Measurements from ENCODE around the gene SERPINA12. TPM values are rescaled to one million over a fixed set of nuclear protein-coding genes. Genes with fewer than 3 reads are reported as not detected.

Gene SERPINA12
- total RNA-seq, 1 experiment from 2014 or later: not detected

GRCh38 chr14:94491511-94491910 is 17.8 kb downstream of the SERPINA12 start:
- H3K9me2 ChIP-seq (ENCODE audit: insufficient read depth): no peaks in the 10 kb centered on the region
- no peak overlapping the region for H3K27ac ChIP-seq (ENCODE audit: low read depth, low read length)
- no peak for DNase-seq (ENCODE audit: low read depth, low spot score)
- peaks cover 40% of the 10 kb centered on the region; the same call in 1 of the 2 replicates for H3K27me3 ChIP-seq (ENCODE audit: insufficient read depth, low read length)
- ATAC-seq: no peak
- no peak overlapping the region for H3K4me2 ChIP-seq (ENCODE audit: low read length)
- no peaks in the 10 kb centered on the region for H3K36me3 ChIP-seq (ENCODE audit: control insufficient read depth in 1 of 2, insufficient read depth in 2 of 2, low read length in 2 of 2)
- RAD21 ChIA-PET (ENCODE audit: low non-redundant PET in 1 of 2, low total read pairs in 2 of 2, uncharacterized antibody in 2 of 2, unreplicated experiment in 2 of 2): no interaction called here
- H3K9me3 ChIP-seq (ENCODE audit: control insufficient read depth in 1 of 2, insufficient read depth in 1 of 2, low read depth in 1 of 2, low read length in 2 of 2): no peaks in the 10 kb centered on the region
- no peaks in the 10 kb centered on the region for H3K79me2 ChIP-seq (ENCODE audit: insufficient read depth, low read length)
- H3K9ac ChIP-seq (ENCODE audit: low read length): no peak overlapping the region
- TF ChIP-seq SP1 (IDR thresholded peaks at IDR 0.05; ENCODE audit: low read depth) (no peak), EGR1 (IDR thresholded peaks at IDR 0.05; ENCODE audit: low read depth) (no peak), REST (IDR thresholded peaks at IDR 0.05; ENCODE audit: low read depth) (no peak)
- H3K4me1 ChIP-seq (ENCODE audit: control insufficient read depth in 1 of 2, insufficient read depth in 2 of 2, low read length in 2 of 2): peaks cover 0 to 5% of the 10 kb centered on the region in 2 experiments; a peak in 1 of 4 replicates
- no peak overlapping the region for H2AFZ ChIP-seq (ENCODE audit: low read depth, low read length, poor library complexity, severe bottlenecking)
- CTCF ChIA-PET: no interaction called here
- intact Hi-C loops (cut with micrococcal nuclease): no loop called here
- H4K20me1 ChIP-seq (ENCODE audit: insufficient read depth): no peaks in the 10 kb centered on the region
- no TSS peak for BruUV-seq (replicated peaks)
- POLR2A ChIA-PET: no interaction called here
- no peak overlapping the region for H3K4me3 ChIP-seq (replicated peaks in 1 of 2; ENCODE audit: low read depth in 1 of 2, low read length in 2 of 2)

DNA sequence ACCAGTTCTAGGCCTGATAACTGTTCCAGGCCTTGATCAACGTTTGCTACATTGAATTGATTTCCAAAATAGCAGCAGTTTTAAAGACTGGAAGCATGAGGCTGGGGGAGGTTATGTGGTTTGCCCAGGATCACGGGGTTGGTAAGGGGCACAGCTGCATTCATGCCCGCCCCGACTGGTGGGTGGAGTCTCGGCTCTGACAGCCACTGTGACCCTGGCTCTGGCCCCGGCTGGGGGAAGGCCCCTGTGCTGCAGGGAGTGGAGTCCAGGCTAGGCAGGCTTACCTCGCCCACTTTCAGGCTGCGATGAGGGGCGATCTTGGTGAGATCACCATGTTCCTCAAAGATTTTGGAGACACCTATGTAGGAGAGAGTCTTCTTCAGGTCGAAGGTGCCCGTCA is 19.9 kb downstream of the SERPINA12 start:
- TF ChIP-seq POLR2A (IDR thresholded peaks at IDR 0.05; ENCODE audit: borderline replicate concordance, extremely low read depth, insufficient read depth, insufficient read length) (no peak), REST (IDR thresholded peaks at IDR 0.05; ENCODE audit: low read depth) (no peak), ZFX (IDR thresholded peaks at IDR 0.05) (no peak), FOSL1 (IDR thresholded peaks at IDR 0.05; ENCODE audit: low read depth) (no peak), JUND (IDR thresholded peaks at IDR 0.05) (no peak), ELF1 (IDR thresholded peaks at IDR 0.05; ENCODE audit: borderline replicate concordance, low read depth) (no peak), EZH2phosphoT487 (IDR thresholded peaks at IDR 0.05; ENCODE audit: borderline replicate concordance) (no peak)
- Histone ChIP-seq H3K9me3 (ENCODE audit: control insufficient read depth in 1 of 2, insufficient read depth in 1 of 2, low read depth in 1 of 2, low read length in 2 of 2) (no peaks in the 10 kb centered on the region), H3K4me3 (replicated peaks in 1 of 2; ENCODE audit: low read depth in 1 of 2, low read length in 2 of 2) (no peak overlapping the region), H3K36me3 (ENCODE audit: control insufficient read depth in 1 of 2, insufficient read depth in 2 of 2, low read length in 2 of 2) (no peaks in the 10 kb centered on the region), H3K4me2 (ENCODE audit: low read length) (no peak overlapping the region), H3K9ac (ENCODE audit: low read length) (no peak overlapping the region), H4K20me1 (ENCODE audit: insufficient read depth) (no peaks in the 10 kb centered on the region), H3K4me1 (ENCODE audit: control insufficient read depth in 1 of 2, insufficient read depth in 2 of 2, low read length in 2 of 2) (peaks cover 0 to 13% of the 10 kb centered on the region in 2 experiments; a peak in 2 of 4 replicates), H3K27me3 (ENCODE audit: insufficient read depth, low read length) (peaks cover 29% of the 10 kb centered on the region; the same call in 1 of the 2 replicates), H3K79me2 (ENCODE audit: insufficient read depth, low read length) (no peaks in the 10 kb centered on the region), H2AFZ (ENCODE audit: low read depth, low read length, poor library complexity, severe bottlenecking) (no peak overlapping the region), H3K27ac (ENCODE audit: low read depth, low read length) (no peak overlapping the region), H3K9me2 (ENCODE audit: insufficient read depth) (no peaks in the 10 kb centered on the region)
- ChIA-PET CTCF (no interaction called here), POLR2A (no interaction called here), RAD21 (ENCODE audit: low non-redundant PET in 1 of 2, low total read pairs in 2 of 2, uncharacterized antibody in 2 of 2, unreplicated experiment in 2 of 2) (no interaction called here)
- ATAC-seq (no peak), DNase-seq (ENCODE audit: low read depth, low spot score) (no peak)
- BruUV-seq (replicated peaks): no TSS peak
- intact Hi-C loops (cut with micrococcal nuclease): loop anchor here (5.0 kb wide), 1 partner anchor 48 kb away; no protein-coding TSS in a partner anchor

Measured in HCT116 (cell line).